ENCODE measurements around the gene VWA7. TPM values are rescaled to one million over a fixed set of nuclear protein-coding genes. Genes with fewer than 3 reads are reported as not detected.

VWA7 gene
- total RNA-seq, 1 experiment from 2014 or later = 2.5 TPM

GRCh38 chr6:31737991-31738979 is 38.8 kb downstream of the VWA7 start:
- Histone ChIP-seq H3K9ac (ENCODE audit: extremely low read depth, insufficient read length, low read length) (no peak overlapping the region), H3K14ac (ENCODE audit: insufficient read depth, low read length) (no peak overlapping the region), H3K27ac (ENCODE audit: insufficient read length, low read depth, low read length) (no peak overlapping the region), H2BK120ac (ENCODE audit: low read depth, low read length, poor library complexity, severe bottlenecking) (no peak overlapping the region), H4K5ac (ENCODE audit: insufficient read length, low read depth, low read length) (no peak overlapping the region), H2BK5ac (ENCODE audit: insufficient read length, low read length) (no peak overlapping the region), H4K8ac (replicated peaks; ENCODE audit: insufficient read length, low read depth, low read length) (no peak overlapping the region), H3K56ac (ENCODE audit: insufficient read length, low read depth, low read length) (no peak overlapping the region), H3K79me1 (ENCODE audit: insufficient read depth, low read depth, low read length, poor library complexity, severe bottlenecking) (no peaks in the 10 kb centered on the region), H3K23me2 (ENCODE audit: insufficient read length, low read depth, low read length, poor library complexity, severe bottlenecking) (peaks cover 32% of the 10 kb centered on the region), H4K20me1 (ENCODE audit: control insufficient read depth, insufficient read depth, insufficient read length) (no peaks in the 10 kb centered on the region), H4K91ac (ENCODE audit: insufficient read length, low read depth, low read length) (no peak overlapping the region), H3K18ac (ENCODE audit: insufficient read length, low read depth, low read length) (no peak overlapping the region), H3K4ac (ENCODE audit: low read depth, low read length) (no peak overlapping the region), H3K4me2 (ENCODE audit: insufficient read depth, insufficient read length, low read length) (no peak overlapping the region), H3K23ac (ENCODE audit: insufficient read length, low read depth, low read length) (no peak overlapping the region), H3T11ph (ENCODE audit: low read length) (no peak overlapping the region), H2AK5ac (ENCODE audit: insufficient read length, low read length) (no peak overlapping the region), H2BK20ac (ENCODE audit: low read depth, low read length, poor library complexity, severe bottlenecking) (no peak overlapping the region), H2BK12ac (ENCODE audit: insufficient read length, low read depth, low read length) (no peak overlapping the region), H3K4me1 (ENCODE audit: insufficient read depth, low read length) (peaks cover 16% of the 10 kb centered on the region), H3K27me3 (ENCODE audit: insufficient read depth, low read length) (no peaks in the 10 kb centered on the region), H2BK15ac (ENCODE audit: low read depth, low read length) (no peak overlapping the region), H3K9me3 (ENCODE audit: control insufficient read depth, low read depth, low read length) (no peaks in the 10 kb centered on the region), H2AFZ (ENCODE audit: low read length) (no peak overlapping the region), H3K79me2 (ENCODE audit: insufficient read depth, low read length) (peaks cover 6% of the 10 kb centered on the region; the same call in 1 of the 2 replicates)
- H3K27me3 Mint-ChIP-seq (ENCODE audit: low read depth) = no peaks in the 10 kb centered on the region
- WGBS (ENCODE audit: extremely low coverage, insufficient read length, low lambda C conversion rate) = no CpG with 5 or more reads among the region's 6 CpGs
- DNase-seq = peak; percentile 38
- TF ChIP-seq CTCF (conservative IDR thresholded peaks at IDR 0.05) = peak; percentile 51
- H3K9me3 Mint-ChIP-seq = no peaks in the 10 kb centered on the region
- peaks cover 44 to 54% of the 10 kb centered on the region in 2 experiments for H3K4me1 Mint-ChIP-seq
- peak overlapping the region; percentile 91 to 98; a peak in 4 of 5 replicates for H3K4me3 Mint-ChIP-seq
- peaks cover 26 to 37% (median 27%) of the 10 kb centered on the region in 3 experiments for H3K36me3 Mint-ChIP-seq (ENCODE audit: insufficient read depth in 1 of 3, low read depth in 3 of 3)
- peak overlapping the region; percentile 71 to 88 (median 84) for H3K27ac Mint-ChIP-seq

All from H9 (cell line).